Measurements from ENCODE around the gene ENOX2.

GRCh38 chrX:130933358-130933757, 30.3 kb upstream of the ENOX2 start:
- no peak for TF ChIP-seq CTCF (optimal IDR thresholded peaks at IDR 0.05 in 1 of 3, IDR thresholded peaks at IDR 0.05 in 1 of 3, conservative IDR thresholded peaks at IDR 0.05 in 1 of 3; ENCODE audit: extremely low read depth in 1 of 3, insufficient read depth in 2 of 3, low read length in 3 of 3)
- no peak for TF ChIP-seq EZH2 (IDR thresholded peaks at IDR 0.05; ENCODE audit: low read length)
